HG03175 (cell line): Measurements from ENCODE around the gene WDR12.
"Not testable (repeated sequence)": the region's sequence is repeated elsewhere in the genome, so short reads cannot be mapped to it uniquely, and the experiment has no call there.

Source experiments
- ATAC-seq: cut with Tn5 transposase; IDR thresholded peaks from one replicate; pipeline ENCODE4 v1.9.1; 2021; ENCODE audit warnings: mild to moderate bottlenecking, moderate library complexity; ENCODE audit not compliant: unreplicated experiment

Gene WDR12

GRCh38 chr2:202885190-202885589 lies 26.3 kb downstream of the WDR12 start:
- ATAC-seq, result no peak

- no peak for ATAC-seq
Measured at GRCh38 chr2:202883987-202884675, 27.3 kb downstream of the WDR12 start.

GRCh38 chr2:202881570-202881969 lies 29.9 kb downstream of the WDR12 start:
- no peak for ATAC-seq

GRCh38 chr2:202877699-202878098 lies 33.8 kb downstream of the WDR12 start:
- no peak for ATAC-seq

- ATAC-seq, result peak; percentile 51
Measured at GRCh38 chr2:202871300-202872141, 40.0 kb downstream of the WDR12 start, which contains the start of gene ICA1L. Gene ICA1L, minus strand, starts transcription at chr2:202871766. Its CDS starts 42,757 bp downstream, at chr2:202829009.

GRCh38 chr2:202870431-202871299 lies 40.8 kb downstream of the WDR12 start:
- peak; percentile 67 for ATAC-seq

- ATAC-seq, result no peak
Measured at GRCh38 chr2:202861987-202862386, 49.5 kb downstream of the WDR12 start.

GRCh38 chr2:202858601-202859000 lies 52.9 kb downstream of the WDR12 start:
- no peak for ATAC-seq

GRCh38 chr2:202849343-202849742 lies 62.1 kb downstream of the WDR12 start:
- ATAC-seq, result not testable (repeated sequence)

- ATAC-seq, result peak; percentile 41
Measured at GRCh38 chr2:202848813-202849212, 62.7 kb downstream of the WDR12 start.

GRCh38 chr2:202847693-202848524 lies 63.6 kb downstream of the WDR12 start:
- ATAC-seq, result peak; percentile 92

- no peak for ATAC-seq
Measured at GRCh38 chr2:202844656-202845055, 66.8 kb downstream of the WDR12 start.

GRCh38 chr2:202842690-202843089 lies 68.8 kb downstream of the WDR12 start:
- ATAC-seq, result no peak

- no peak for ATAC-seq
Measured at GRCh38 chr2:202841090-202841867, 70.2 kb downstream of the WDR12 start.

GRCh38 chr2:202831242-202832220 lies 79.9 kb downstream of the WDR12 start:
- ATAC-seq, result peak; percentile 66

GRCh38 chr2:202824901-202825300 lies 86.6 kb downstream of the WDR12 start:
- ATAC-seq, result no peak
